ENCODE data around the gene CECR2.

CECR2 gene

GRCh38 chr22:17359501-17359900 lies 9.8 kb upstream of the CECR2 start:
- Histone ChIP-seq H3K4me1 (ENCODE audit: control insufficient read depth, insufficient read depth, low read length, poor library complexity, severe bottlenecking) (no peaks in the 10 kb centered on the region), H3K9me3 (ENCODE audit: control insufficient read depth, low read length) (no peaks in the 10 kb centered on the region), H3K36me3 (ENCODE audit: control insufficient read depth, insufficient read depth, low read length) (no peaks in the 10 kb centered on the region), H3K27me3 (replicated peaks; ENCODE audit: control insufficient read depth, insufficient read depth, low read length, poor library complexity, severe bottlenecking) (no peaks in the 10 kb centered on the region), H3K27ac (ENCODE audit: insufficient read depth, low read length, poor library complexity, severe bottlenecking) (no peak overlapping the region), H3K4me3 (ENCODE audit: insufficient read depth, low read depth, low read length, poor library complexity, severe bottlenecking) (no peak overlapping the region)
- DNase-seq = no peak

- Histone ChIP-seq H3K4me3 (ENCODE audit: insufficient read depth, low read depth, low read length, poor library complexity, severe bottlenecking) (no peak overlapping the region), H3K4me1 (ENCODE audit: control insufficient read depth, insufficient read depth, low read length, poor library complexity, severe bottlenecking) (peaks cover 13% of the 10 kb centered on the region), H3K9me3 (ENCODE audit: control insufficient read depth, low read length) (no peaks in the 10 kb centered on the region), H3K27ac (ENCODE audit: insufficient read depth, low read length, poor library complexity, severe bottlenecking) (no peak overlapping the region), H3K27me3 (replicated peaks; ENCODE audit: control insufficient read depth, insufficient read depth, low read length, poor library complexity, severe bottlenecking) (peaks cover 20% of the 10 kb centered on the region), H3K36me3 (ENCODE audit: control insufficient read depth, insufficient read depth, low read length) (no peaks in the 10 kb centered on the region)
- no peak for DNase-seq
These were observed 2.9 kb upstream of the CECR2 start for GRCh38 chr22:17366329-17366728.

GRCh38 chr22:17366830-17367229 lies 2.4 kb upstream of the CECR2 start:
- Histone ChIP-seq H3K27ac (ENCODE audit: insufficient read depth, low read length, poor library complexity, severe bottlenecking) (no peak overlapping the region), H3K4me3 (ENCODE audit: insufficient read depth, low read depth, low read length, poor library complexity, severe bottlenecking) (no peak overlapping the region)
- no peak for DNase-seq

GRCh38 chr22:17368144-17368543 lies 1.1 kb upstream of the CECR2 start:
- H3K27me3 ChIP-seq (replicated peaks; ENCODE audit: control insufficient read depth, insufficient read depth, low read length, poor library complexity, severe bottlenecking) = peaks cover 20% of the 10 kb centered on the region
- H3K27ac ChIP-seq (ENCODE audit: insufficient read depth, low read length, poor library complexity, severe bottlenecking) = no peak overlapping the region
- no peak for DNase-seq
- H3K4me1 ChIP-seq (ENCODE audit: control insufficient read depth, insufficient read depth, low read length, poor library complexity, severe bottlenecking) = peaks cover 13% of the 10 kb centered on the region
- H3K4me3 ChIP-seq (ENCODE audit: insufficient read depth, low read depth, low read length, poor library complexity, severe bottlenecking) = no peak overlapping the region
- H3K9me3 ChIP-seq (ENCODE audit: control insufficient read depth, low read length) = no peaks in the 10 kb centered on the region
- no peaks in the 10 kb centered on the region for H3K36me3 ChIP-seq (ENCODE audit: control insufficient read depth, insufficient read depth, low read length)

More at GRCh38 chr22:17366830-17367229, 2.4 kb upstream of the CECR2 start:
- Histone ChIP-seq H3K4me1 (ENCODE audit: control insufficient read depth, insufficient read depth, low read length, poor library complexity, severe bottlenecking) (peaks cover 13% of the 10 kb centered on the region), H3K27me3 (replicated peaks; ENCODE audit: control insufficient read depth, insufficient read depth, low read length, poor library complexity, severe bottlenecking) (peaks cover 20% of the 10 kb centered on the region), H3K36me3 (ENCODE audit: control insufficient read depth, insufficient read depth, low read length) (no peaks in the 10 kb centered on the region), H3K9me3 (ENCODE audit: control insufficient read depth, low read length) (no peaks in the 10 kb centered on the region)

- no peak overlapping the region for H3K27ac ChIP-seq (ENCODE audit: insufficient read depth, low read length, poor library complexity, severe bottlenecking)
- H3K4me3 ChIP-seq (ENCODE audit: insufficient read depth, low read depth, low read length, poor library complexity, severe bottlenecking) = peak overlapping the region; percentile 48
- peaks cover 20% of the 10 kb centered on the region for H3K27me3 ChIP-seq (replicated peaks; ENCODE audit: control insufficient read depth, insufficient read depth, low read length, poor library complexity, severe bottlenecking)
- no peaks in the 10 kb centered on the region for H3K36me3 ChIP-seq (ENCODE audit: control insufficient read depth, insufficient read depth, low read length)
- no peak for DNase-seq
- H3K4me1 ChIP-seq (ENCODE audit: control insufficient read depth, insufficient read depth, low read length, poor library complexity, severe bottlenecking) = peaks cover 13% of the 10 kb centered on the region
- H3K9me3 ChIP-seq (ENCODE audit: control insufficient read depth, low read length) = no peaks in the 10 kb centered on the region
These were observed 464 bp upstream of the CECR2 start for GRCh38 chr22:17368554-17369438.

- Histone ChIP-seq H3K27me3 (replicated peaks; ENCODE audit: control insufficient read depth, insufficient read depth, low read length, poor library complexity, severe bottlenecking) (peaks cover 20% of the 10 kb centered on the region), H3K9me3 (ENCODE audit: control insufficient read depth, low read length) (no peaks in the 10 kb centered on the region), H3K4me1 (ENCODE audit: control insufficient read depth, insufficient read depth, low read length, poor library complexity, severe bottlenecking) (peaks cover 13% of the 10 kb centered on the region), H3K27ac (ENCODE audit: insufficient read depth, low read length, poor library complexity, severe bottlenecking) (no peak overlapping the region), H3K36me3 (ENCODE audit: control insufficient read depth, insufficient read depth, low read length) (no peaks in the 10 kb centered on the region), H3K4me3 (ENCODE audit: insufficient read depth, low read depth, low read length, poor library complexity, severe bottlenecking) (peak overlapping the region; percentile 28)
- DNase-seq = no peak
These were observed 936 bp downstream of the CECR2 start for GRCh38 chr22:17370026-17370765.

- Histone ChIP-seq H3K36me3 (ENCODE audit: control insufficient read depth, insufficient read depth, low read length) (no peaks in the 10 kb centered on the region), H3K4me1 (ENCODE audit: control insufficient read depth, insufficient read depth, low read length, poor library complexity, severe bottlenecking) (peaks cover 13% of the 10 kb centered on the region), H3K4me3 (ENCODE audit: insufficient read depth, low read depth, low read length, poor library complexity, severe bottlenecking) (peak overlapping the region; percentile 28), H3K27ac (ENCODE audit: insufficient read depth, low read length, poor library complexity, severe bottlenecking) (no peak overlapping the region), H3K27me3 (replicated peaks; ENCODE audit: control insufficient read depth, insufficient read depth, low read length, poor library complexity, severe bottlenecking) (peaks cover 20% of the 10 kb centered on the region), H3K9me3 (ENCODE audit: control insufficient read depth, low read length) (no peaks in the 10 kb centered on the region)
- no peak for DNase-seq
These were observed 1.6 kb downstream of the CECR2 start for GRCh38 chr22:17370766-17371432.

GRCh38 chr22:17371448-17371847 lies 2.2 kb downstream of the CECR2 start:
- H3K27me3 ChIP-seq (replicated peaks; ENCODE audit: control insufficient read depth, insufficient read depth, low read length, poor library complexity, severe bottlenecking) = peaks cover 20% of the 10 kb centered on the region
- no peak for DNase-seq
- no peaks in the 10 kb centered on the region for H3K36me3 ChIP-seq (ENCODE audit: control insufficient read depth, insufficient read depth, low read length)
- H3K4me1 ChIP-seq (ENCODE audit: control insufficient read depth, insufficient read depth, low read length, poor library complexity, severe bottlenecking) = peaks cover 13% of the 10 kb centered on the region
- no peak overlapping the region for H3K27ac ChIP-seq (ENCODE audit: insufficient read depth, low read length, poor library complexity, severe bottlenecking)
- H3K4me3 ChIP-seq (ENCODE audit: insufficient read depth, low read depth, low read length, poor library complexity, severe bottlenecking) = no peak overlapping the region
- H3K9me3 ChIP-seq (ENCODE audit: control insufficient read depth, low read length) = no peaks in the 10 kb centered on the region

- H3K4me3 ChIP-seq (ENCODE audit: insufficient read depth, low read depth, low read length, poor library complexity, severe bottlenecking) = no peak overlapping the region
These were observed 4.6 kb downstream of the CECR2 start for GRCh38 chr22:17373855-17374254.

More at GRCh38 chr22:17373855-17374254, 4.6 kb downstream of the CECR2 start:
- H3K9me3 ChIP-seq (ENCODE audit: control insufficient read depth, low read length) = no peaks in the 10 kb centered on the region
- peaks cover 7% of the 10 kb centered on the region for H3K4me1 ChIP-seq (ENCODE audit: control insufficient read depth, insufficient read depth, low read length, poor library complexity, severe bottlenecking)
- H3K27ac ChIP-seq (ENCODE audit: insufficient read depth, low read length, poor library complexity, severe bottlenecking) = no peak overlapping the region
- peaks cover 12% of the 10 kb centered on the region for H3K27me3 ChIP-seq (replicated peaks; ENCODE audit: control insufficient read depth, insufficient read depth, low read length, poor library complexity, severe bottlenecking)
- DNase-seq = no peak
- H3K36me3 ChIP-seq (ENCODE audit: control insufficient read depth, insufficient read depth, low read length) = no peaks in the 10 kb centered on the region
